Activated CD8-positive, alpha-beta memory T cell treated with anti-CD3 and anti-CD28 coated beads for 48 hours (primary cell): ENCODE measurements around the gene KIF25.
"Not testable (repeated sequence)": the region's sequence is repeated elsewhere in the genome, so short reads cannot be mapped to it uniquely, and the experiment has no call there.

Source experiments
- DNase-seq, 3 experiments: peaks; one replicate each; pipeline ENCODE4 v3.0.0-alpha.2; 2020; ENCODE audit warnings: low read depth in 2 of 3, low spot score in 2 of 3

Gene KIF25

DNA sequence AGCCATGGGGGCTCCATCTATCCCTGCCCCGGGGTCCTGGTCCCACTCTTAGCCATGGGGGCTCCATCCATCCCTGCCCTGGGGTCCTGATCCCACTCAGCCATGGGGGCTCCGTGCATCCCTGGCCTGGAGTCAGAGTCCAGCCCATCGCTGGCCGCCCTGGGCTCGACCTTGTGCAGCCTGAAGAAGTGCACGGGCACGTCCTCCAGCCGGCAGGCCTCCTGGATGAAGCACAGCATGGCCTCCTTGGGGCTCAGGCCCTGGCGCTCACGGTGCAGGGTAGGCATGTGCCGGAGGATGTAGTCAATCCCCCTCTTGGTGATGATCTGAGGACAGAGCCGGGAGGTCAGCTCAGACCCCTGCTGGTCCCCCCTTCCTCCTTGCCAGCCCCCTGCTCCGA is 66.0 kb downstream of the KIF25 start:
- DNase-seq = no peak

DNA sequence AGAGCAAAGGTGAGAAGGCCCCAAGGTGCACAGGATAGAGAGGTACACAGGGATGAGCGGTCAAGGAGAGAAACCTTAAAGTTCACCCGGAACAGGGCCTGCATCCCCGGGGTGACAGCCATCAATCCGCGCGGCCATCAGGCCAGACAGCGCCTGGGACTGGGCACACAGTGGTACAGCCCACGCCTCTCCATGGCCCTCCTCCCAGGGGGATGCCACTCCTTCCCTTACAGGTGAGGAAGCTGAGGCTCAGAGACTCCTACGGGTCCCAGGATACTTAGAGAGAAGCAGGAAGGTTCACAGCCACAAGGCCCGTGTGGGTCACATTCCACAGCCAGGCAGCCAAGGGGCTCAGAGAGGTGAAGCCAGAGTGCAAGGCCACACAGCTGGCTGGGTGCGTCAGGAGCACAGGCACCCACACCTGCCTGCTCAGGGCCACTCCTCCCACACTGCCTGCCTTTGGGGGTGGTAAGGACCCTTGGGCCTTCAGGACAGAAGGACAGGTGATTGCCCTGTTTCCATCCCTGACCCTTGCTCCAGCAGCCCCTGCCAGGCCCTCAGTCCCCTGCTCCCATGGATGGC is 66.8 kb downstream of the KIF25 start:
- no peak for DNase-seq

DNA sequence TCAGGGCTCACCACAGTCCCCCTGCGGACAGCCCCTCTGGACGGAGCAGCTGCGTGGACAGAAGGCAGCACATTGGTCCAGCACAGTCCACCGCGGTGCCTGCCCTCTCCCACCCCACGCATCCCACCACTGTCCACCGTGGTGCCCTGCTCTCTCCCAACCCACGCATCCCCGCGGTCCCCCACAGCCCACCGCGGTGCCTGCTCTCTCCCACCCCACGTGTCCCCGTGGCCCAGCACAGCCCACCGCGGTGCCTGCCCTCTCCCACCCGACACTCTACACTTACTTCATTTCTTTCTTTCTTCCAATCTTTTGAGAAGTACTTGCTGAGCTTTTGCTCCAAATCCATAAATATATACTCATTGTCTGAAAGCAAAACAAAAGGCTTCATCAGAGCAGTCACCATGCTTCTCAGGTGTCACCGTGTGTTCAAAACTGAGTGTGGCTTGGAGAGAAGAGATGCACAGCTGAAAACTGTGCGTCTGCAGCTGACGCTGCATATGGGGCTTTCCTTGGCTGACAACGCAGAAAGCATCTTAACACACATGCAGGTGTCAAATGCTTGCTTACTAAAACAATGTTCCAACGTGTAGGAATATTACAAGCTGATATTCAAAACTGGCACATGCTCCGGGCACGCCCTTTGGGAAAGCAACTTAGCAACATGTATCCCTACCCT is 69.7 kb downstream of the KIF25 start:
- no peak for DNase-seq

DNA sequence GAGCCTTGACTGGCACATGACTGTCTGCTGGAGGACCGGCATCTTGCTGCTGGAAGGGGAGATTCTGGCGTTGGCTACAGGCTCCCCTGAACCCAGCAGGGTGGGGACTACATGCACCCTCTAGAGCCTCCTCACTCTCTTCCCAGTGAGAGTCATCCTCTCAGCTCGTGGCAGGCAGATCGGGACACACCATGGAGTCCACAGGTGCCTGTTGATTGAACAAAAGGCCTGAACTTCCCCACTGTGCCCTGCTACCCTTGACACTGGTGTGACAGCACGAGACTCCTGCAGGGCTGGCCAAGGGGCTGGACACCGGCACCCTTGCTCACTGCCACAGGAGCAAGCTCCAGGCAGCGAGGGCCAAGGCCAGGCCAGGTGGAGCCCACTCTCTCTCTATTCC is 73.3 kb downstream of the KIF25 start:
- DNase-seq = no peak

DNA sequence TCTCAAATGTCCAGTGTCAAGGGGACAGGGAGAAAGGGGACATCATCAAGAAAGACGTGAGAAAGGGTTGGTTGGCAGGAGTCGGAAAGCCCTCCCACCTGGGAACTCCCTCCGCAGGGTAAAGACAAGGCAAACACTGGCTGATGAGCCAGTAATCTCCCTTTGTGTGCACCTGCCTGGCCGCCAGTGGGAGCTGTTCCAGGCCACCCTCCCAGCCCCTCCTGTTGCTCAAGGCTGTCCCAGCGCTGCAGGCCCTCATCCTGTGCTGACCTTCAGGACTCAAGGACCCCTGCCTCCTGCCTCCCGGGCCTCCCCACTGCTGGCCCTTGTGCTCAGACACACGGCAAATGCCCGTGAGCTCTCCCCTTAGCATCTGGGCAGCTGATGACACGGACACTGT is 74.1 kb downstream of the KIF25 start:
- no peak for DNase-seq

DNA sequence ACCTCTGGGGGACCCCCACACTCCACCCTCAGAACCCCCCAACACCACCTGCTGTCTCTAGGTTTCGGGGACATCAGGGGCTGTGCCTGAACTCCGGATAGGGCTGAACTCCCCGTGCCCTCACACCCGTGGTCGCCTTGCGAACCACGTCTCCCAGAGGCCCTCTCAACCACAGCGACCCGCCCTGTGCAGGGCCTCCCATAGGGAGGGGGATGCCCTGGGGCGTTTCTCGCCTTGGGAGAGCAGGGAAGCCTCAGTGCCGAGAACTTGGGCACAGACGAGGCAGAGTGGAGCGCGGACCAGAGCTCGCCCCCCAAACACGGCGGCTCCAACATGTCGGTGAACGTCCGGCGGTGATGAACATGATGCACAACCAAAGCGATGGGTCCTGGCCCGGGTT is 74.8 kb downstream of the KIF25 start:
- DNase-seq = no peak

DNA sequence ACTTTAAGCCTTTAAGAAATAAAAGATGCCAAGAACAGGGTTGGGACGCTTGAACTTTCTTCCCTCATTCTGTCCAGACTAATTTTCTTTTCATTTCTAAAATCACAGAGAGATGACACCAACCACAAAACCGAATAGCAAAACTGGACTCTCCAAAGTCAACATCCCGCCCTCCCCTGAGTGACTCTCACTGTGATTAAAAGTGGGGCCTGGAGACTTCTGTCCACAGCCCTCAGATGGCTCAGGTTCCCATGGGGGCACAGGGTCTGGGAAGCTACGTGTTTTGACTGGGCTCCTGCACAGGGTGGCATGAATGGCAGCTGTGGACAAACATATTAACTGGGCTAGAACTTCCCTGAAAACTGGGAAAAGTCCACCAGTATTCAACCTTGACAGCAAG is 75.3 kb downstream of the KIF25 start:
- no peak for DNase-seq

DNA sequence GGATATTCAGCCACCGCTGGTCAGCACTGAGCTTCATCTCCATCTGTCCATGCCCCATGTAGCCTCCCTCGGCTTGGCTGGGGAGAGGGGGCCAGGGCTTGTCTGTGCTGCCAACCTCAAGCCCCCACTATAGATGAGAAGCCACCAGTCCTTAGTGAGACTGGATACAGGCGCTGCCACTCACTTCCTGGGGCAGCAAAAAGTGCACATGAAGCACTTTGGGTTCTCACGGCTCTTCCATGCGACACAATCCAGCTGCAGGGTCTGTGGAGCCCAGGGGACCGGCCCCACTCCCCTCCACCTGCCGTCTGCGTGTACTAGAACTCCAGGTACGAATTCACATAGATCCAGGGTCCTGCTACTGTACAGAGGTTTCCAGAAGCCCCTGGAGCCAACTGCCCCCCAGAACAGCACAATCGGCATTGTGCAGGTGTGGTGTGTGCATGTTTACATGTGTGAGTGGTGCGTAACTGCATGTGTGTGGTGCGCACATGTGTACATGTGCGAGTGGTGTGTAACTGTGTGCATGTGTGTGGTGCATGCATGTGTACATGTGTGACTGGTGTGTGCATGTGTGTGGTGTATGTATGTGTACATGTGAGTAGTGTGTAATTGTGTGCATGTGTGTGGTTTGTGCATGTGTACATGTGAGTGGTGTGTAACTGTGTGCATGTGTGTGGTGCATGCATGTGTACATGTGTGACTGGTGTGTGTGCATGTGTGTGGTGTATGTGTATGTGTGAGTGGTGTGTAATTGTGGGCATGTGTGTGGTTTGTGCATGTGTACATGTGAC is 76.7 kb downstream of the KIF25 start:
- DNase-seq = no peak

DNA sequence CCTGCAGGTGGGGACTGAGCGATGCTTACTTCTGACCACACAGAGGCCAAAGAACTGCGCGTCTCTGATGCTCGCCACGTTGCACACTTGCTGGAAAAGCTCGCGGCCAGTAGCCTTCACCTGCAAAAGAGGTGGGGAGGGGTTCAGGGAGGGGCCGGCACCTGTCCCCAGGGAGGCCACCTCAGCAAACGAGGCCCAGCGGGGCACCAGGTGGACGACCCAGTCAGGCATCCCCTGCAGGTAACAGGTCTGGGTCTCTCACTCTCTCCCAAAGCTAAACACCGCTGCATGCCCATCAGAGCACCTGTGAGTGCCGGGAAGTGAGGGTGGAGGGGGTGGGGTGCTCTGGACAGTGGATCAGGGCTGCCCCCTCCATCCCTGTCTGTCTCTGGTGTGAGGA is 77.7 kb downstream of the KIF25 start:
- DNase-seq = no peak

DNA sequence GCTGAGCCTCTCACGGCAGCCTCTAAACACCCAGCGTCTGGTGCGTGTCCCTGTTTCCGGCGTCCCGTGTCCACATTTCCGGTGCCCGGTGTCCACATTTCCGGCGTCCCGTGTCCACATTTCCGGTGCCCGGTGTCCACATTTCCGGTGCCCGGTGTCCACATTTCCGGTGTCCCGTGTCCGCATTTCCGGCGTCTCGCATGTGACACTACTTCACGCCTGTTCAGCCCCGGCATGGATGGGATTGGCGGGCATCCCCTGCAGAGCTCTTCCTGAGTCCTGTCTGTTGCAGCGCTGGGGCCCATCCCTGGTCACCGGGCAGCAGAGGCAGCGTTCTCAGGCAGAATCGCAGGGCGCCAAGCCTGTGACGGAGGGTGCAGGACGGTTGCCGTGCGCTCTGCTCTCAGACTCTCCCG is 78.3 kb downstream of the KIF25 start:
- DNase-seq = no peak

DNA sequence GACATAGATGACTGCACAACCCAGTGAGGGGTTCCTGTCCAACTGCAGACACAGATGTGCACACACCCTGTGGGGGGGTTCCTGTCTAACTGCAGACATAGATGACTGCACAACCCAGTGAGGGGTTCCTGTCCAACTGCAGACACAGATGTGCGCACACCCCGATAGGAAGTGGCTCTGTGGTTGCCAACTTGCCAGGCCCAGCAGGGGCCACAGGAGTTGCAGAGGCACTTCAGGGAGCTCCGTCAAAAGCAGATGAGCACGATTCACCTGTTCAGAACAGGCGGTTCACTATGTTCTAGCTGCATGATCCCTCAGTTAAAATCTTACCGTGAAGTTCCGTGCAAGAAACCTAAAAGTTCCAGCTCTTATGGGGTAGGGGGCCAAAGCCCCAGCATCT is 79.9 kb downstream of the KIF25 start:
- not testable (repeated sequence) for DNase-seq

DNA sequence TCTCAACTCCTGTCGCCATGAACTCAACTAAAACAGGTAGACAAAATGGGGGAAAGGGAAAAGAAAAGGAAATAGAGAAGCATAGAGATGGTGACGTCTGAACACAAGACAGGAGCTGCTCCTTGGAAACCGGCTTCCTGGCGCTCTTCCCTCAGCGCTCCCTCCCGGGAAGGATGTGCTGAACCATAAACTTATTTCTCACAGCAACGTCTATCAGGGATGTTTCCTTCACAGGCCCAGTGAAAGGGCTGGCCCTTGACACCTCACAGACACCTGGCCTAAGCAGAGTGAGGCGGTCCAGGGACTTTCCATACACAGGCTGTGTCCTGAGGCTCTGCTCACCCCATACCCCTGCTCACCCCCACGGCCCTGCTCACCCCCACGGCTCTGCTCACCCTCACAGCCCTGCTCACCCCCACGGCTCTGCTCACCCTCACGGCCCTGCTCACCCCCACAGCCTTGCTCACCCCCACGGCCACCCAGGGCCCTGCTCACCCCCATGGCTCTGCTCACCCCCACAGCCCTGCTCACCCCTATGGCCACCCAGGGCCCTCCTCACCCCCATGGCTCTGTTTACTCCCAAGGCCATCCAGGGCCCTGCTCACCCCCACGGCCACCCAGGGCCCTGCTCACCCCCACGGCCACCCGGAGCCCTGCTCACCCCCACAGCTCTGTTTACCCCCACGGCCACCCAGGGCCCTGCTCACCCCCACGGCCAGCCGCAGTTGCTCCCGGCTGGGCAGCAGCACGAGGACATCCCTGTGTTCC is 80.9 kb downstream of the KIF25 start:
- DNase-seq = no peak

DNA sequence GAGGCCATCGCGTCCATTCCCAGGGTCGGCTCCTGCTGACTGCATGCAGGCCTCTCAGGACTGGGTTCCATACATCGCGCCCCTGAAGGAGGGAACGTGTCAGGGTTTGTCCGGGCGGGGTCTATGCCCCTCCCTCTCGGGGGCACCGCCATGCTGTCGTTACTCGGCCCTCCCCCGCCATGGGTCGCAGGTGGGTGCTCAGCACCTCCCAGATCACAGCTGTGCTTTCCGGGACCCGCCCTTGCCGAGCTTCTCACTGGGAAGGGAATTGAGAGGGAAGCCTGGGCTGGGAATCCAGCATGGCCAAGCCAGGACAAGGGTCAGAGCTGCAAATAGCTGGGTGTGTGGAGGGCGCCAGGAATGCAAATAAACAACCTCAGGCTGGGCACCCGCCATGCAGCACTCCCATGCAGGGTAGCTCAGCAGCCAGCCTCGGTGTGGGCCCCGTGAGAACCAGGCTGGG is 81.5 kb downstream of the KIF25 start, which contains the start of gene FRMD1:
FRMD1 (minus strand) TSS at position 270 of the 463 bp plus-strand sequence; CDS start at position 152, 118 bp downstream.
- DNase-seq = no peak

DNA sequence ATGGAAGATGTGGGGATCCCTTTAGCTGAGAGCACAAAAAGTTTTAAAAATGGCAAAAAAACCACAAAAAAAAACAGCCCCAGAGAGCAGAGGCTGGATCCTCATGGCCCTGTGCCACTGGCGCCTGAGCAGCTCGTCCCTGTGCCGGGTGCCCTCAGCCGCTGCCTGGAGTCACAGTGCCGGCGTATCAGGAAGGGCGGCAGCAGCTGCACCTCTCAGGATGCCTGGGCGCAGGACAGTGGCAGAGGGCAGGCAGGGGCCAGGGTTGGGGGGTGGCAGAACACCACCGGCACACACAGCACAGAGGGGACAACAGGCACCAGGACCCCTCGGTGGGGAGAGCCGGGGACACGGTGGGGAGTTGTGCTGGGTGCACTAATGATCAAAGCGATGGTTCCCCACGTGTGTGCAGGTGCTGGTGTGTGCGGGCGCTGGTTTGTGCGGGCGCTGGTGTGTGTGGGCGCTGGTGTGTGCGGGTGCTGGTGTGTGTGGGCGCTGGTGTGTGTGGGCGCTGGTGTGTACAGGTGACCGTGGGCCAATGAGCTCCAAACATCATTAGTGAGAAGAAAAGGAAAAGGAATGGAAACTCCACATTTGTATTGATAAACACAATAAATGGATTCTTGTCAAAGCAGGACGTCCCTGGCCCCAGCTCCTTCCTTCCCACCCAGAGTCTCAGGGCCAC is 83.1 kb downstream of the KIF25 start:
- no peak for DNase-seq

DNA sequence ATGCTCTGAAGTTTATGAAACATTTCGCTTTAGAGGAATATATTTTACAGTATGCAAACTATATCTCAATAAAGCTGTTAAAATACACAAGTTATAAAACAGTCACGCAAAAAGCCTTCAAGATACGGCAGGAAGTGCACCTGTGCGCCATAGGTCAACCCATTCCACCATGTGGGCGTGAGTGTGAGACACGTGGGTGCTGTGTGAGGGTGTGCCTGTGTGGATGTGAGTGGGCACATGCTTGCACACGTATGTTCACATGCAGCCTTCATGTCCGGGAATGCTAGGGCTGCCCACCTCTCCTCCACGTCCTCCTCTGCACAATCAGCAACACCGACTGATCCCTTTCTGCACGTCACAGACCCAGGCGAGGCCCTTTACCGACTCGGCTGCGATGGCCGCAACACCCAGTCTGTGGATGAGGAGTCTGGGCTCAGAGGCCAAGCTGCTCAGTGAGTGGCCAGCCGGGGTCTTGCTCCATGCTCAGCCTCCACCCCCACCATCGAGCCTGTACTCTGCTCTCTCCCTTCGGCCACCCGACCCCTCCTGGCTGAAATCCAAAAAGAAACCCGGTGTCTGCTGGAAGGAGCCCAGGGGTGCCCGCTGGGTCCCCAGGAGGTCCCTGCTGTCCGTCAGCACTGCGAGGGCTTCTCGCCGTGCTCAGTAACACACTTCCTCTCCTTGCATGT is 84.5 kb downstream of the KIF25 start:
- DNase-seq = no peak

DNA sequence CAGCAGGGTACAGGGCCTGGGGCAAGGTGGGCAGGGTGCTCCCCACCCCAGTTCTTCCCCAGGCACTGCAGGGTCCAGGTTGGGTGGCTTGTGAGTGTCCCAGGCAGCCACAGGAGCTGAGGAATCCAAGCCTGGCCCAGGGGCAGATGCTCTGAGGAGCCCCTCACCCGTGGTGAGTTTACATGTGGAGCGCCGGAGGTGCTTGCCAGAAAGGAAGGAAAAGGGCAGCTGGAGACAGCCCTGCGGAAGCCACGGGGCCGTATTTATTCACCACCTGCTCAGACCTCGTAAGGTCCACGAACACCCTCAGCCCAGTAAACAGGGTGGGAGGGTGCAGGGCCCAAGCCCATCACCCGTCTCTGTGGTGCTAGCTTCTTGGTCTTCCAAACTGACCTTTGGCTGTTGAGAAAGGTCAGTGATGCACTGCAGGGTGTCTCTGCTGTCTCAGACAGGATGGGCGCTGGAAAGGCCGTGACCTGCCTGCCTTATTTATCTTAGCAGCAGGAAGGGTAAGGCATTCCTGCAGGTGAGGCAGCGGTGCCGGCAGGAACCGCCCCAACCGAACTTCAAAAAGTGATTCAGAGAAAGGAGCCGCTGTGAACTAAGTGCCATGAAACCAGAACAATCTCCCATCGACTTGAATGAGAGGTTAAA is 85.5 kb downstream of the KIF25 start:
- DNase-seq = no peak

DNA sequence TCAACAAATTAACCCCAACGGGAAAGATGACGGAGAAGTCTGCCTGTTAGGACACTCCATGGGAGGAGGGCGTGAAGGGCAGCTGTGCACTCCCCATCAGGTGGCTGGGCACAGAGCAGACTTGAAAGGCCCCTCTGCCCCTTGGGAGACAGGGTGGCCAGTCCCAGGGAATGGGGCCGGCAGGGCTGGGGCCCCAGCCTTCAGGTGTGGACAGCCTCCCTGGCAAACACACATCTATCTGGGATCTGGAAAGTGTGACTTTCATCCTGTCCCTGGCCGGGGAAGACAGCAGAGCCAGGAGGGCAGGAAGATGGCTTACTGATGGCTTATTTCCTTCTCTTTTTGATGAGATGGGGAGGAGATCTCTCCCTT is 86.0 kb downstream of the KIF25 start:
- DNase-seq = no peak

DNA sequence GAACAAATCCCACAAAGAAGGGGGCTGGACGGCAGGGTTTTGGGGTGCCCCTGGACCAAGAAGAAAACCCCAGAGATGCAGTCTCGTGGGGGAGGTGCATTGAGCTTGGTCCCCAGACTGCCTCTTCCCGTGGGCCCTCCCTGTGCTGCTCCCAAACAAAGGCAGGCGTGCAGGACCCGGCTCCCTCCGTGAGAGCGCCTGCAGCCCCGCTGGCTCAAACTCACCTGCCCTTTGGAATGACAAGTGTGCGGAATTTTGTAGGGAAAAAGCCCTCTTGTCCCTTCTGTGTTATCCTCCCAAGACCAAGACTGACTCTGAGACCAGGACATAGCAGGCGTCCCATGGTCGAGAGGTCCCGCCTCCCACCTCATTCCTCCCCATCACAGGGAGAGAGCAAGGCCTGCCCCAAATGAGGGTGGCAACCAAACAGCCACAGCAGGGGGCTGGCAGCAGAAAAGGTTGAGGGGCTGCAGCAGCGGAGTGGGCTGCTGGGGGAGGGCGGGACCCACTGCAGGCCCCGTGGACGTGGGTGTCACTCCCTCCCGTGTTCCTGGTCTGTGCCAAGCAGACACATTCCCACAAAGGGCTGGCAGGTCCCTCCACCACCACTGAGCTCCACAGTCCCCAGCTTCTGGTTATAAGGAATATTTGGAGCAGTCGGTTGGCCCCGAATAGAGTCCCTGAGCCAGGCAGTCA is 87.1 kb downstream of the KIF25 start:
- DNase-seq = no peak

DNA sequence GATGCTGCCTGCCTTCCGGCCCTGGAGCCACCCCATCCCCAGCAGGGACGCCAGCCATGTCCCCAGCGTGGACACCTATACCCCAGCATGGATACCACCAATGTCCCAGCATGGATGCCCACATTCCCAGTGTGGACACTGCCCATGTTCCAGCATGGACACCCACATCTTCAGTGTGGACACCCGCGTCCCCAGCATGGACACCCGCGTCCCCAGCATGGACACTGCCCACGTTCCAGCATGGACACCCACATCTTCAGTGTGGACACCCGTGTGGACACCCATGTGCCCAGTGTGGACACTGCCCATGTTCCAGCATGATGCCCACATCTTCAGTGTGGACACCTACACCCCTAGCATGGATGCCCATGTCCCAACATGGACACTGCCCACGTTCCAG is 88.6 kb downstream of the KIF25 start:
- no peak for DNase-seq
